PFSK-1 (cell line): ENCODE measurements around the gene PLSCR3.

Experiments used
- POLR2AphosphoS5 ChIP-seq: IDR thresholded peaks from 2 replicates; pipeline ENCODE4 v1.6.1; 2012; ENCODE audit warnings: low read depth, mild to moderate bottlenecking, control low read depth, low read length, moderate library complexity
- TAF1 ChIP-seq: IDR thresholded peaks from 2 replicates; pipeline ENCODE4 v1.6.1; 2012; ENCODE audit warnings: low read length, control low read depth, borderline replicate concordance; ENCODE audit not compliant: insufficient read depth

DNA sequence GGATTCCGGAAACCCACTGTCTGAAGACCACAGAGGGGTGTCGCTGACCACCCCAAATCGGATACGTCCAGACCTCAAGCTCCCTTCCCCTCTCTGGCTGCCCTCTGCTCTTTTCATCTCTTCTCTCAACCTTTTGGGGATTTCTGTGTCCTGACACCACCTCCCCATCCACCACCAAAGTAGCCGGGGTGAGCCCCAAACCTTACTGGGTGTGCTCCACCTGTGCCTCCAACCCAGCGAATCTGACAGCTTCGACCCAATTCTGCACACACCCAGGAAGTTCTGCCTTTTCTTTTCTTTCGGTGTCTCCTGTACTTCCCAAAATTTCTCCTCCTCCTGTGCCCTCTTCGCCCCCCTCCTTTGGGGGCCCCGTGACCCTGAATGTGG is 41.8 kb downstream of the PLSCR3 start:
- TF ChIP-seq POLR2AphosphoS5 (no peak), TAF1 (no peak)
